GM21447 (cell line): ENCODE results near the gene RYR3.

ENCODE experiments used
- ATAC-seq: cut with Tn5 transposase; IDR thresholded peaks from one replicate; pipeline ENCODE4 v1.9.1; 2021; ENCODE audit not compliant: unreplicated experiment

RYR3 gene

GRCh38 chr15:33500432-33501195 lies 189.8 kb downstream of the RYR3 start:
- no peak for ATAC-seq

GRCh38 chr15:33503681-33504080 lies 192.9 kb downstream of the RYR3 start:
- ATAC-seq, result no peak

- no peak for ATAC-seq
Observed at GRCh38 chr15:33506781-33507296, 196.1 kb downstream of the RYR3 start.

- ATAC-seq, result no peak
Observed at GRCh38 chr15:33508703-33509102, 197.9 kb downstream of the RYR3 start.

DNA sequence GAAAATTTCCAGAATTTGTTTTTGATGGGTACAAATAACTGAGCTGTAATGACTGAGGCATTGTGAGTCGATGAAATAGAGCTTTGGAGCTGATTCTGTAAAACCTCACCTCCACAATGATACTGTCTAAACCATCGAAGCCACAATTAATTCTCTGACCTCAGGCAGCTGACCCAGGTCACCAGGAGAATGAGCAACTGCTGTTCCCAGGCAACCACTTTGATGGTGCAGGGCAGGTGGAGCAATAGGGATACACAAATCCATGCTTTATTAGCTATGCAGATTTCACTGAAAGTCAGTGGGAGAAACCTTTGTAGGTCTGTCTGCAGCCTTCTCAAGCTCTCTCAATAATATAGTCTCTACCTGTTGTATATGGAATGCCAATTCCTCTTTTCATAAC lies 204.4 kb downstream of the RYR3 start:
- no peak for ATAC-seq

DNA sequence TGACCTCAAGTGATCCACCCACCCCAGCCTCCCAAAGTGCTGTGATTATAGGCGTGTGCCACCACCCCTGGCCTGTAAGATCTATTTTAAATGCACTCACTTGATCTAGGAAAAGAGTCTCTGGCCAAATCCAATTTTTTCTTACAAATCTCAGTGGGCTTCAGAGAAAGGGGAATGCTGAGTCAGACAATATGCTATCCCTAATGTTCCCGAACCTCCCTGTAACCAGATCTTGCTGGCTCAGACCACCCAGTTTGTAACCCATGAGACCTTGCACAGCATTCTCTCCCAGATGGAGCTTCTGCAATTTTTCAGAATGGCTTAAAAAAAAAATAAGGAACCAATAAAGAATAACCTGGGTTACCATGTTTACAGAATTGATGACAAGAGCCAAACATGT lies 205.8 kb downstream of the RYR3 start:
- ATAC-seq, result no peak

GRCh38 chr15:33517944-33518343 lies 207.2 kb downstream of the RYR3 start:
- no peak for ATAC-seq

DNA sequence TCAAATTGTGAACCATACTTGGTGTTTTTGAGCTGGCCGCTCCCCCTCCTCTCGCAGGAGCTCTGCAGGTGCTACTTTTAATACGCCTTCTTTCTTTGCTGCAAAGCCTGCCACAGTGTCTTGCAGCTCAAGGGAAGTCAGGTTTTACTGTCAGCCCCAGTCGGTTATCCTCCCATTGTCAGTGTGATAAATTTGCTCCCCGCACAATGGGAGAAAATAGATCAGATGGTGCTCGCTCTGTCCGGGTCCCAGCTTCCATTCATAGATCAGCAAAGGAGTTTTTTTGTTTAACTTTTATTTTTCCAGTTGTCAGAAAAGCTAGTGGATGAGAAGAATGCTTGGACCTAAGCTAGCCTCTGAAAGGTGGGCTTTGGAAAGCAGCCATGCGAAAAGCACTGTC lies 207.7 kb downstream of the RYR3 start:
- ATAC-seq, result no peak

DNA sequence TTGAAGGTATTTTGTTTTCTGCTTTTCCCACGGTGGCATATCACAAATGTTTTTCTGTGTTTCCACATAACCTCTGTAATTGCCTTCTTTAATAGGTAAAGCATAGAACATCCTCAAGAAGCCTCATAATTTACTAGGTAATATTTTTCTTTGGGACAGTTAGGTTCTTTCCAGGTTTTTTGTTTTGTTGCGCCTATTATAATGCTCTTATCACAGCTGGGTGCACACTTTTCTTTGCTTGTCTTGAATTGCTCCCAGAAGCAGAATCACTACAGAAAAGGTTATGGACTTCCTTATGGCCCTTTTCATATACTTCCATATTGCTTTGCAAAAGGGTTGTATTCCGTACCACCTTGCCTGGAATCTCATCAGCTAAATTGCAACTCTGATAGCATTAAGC lies 213.5 kb downstream of the RYR3 start:
- ATAC-seq, result no peak

DNA sequence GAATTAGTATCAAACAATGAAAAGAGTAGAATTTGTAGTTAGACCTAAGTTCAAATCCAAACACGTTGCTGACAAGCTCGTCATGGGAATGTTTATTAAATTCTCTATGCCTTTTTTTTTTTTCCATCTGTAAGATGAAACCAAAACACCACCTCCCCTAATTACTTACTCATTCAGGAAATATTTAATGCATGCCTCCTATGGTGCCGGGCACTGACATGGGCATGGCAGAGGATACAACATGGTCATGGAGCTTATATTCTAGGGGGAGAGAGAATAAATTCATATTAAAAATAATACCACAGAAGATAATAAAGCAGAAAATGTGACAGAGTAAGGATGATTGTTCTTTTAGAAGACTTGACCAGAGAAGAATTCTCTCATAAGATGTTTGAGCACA lies 215.8 kb downstream of the RYR3 start:
- ATAC-seq, result no peak

- ATAC-seq, result no peak
Observed at GRCh38 chr15:33533197-33533596, 222.4 kb downstream of the RYR3 start.

DNA sequence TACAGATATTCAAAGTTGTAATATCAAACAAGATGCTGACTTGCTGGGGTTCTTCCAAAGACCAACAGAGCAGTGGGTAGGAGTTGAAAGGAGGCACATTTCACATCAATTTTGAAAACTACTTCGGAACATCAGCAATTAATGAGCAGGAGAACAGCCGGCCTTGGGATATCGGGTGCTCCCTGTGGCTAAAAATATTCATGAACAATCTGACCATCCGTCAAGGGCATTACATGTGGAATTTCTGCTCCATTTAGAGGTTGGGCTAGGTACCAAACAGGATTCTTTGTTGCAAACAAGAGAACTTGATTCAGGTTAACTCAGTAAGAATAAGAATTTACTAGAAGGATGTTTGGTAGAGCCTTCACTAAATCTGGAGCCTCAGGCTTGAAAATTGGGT lies 223.9 kb downstream of the RYR3 start:
- no peak for ATAC-seq

DNA sequence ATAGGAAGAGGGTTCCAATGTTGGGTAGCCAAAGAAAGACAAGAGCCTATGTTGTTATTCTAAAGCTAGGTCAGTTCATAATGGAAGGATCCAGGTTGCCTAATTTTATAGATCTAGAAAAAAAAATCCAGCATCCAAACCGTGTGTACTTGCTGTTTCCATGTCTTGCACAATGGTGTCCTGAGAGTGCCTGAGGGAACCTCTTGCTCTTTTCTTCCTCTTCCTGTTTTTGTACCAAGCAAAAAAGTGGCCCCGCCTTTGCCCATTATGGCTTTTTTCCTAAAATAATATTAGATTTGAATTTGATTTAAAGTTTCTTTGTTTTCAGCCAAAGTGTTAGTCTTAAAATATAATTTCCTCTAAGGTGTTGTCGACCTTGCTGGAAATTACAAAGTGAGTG lies 224.4 kb downstream of the RYR3 start:
- no peak for ATAC-seq

GRCh38 chr15:33539825-33540573 lies 229.2 kb downstream of the RYR3 start:
- ATAC-seq, result no peak

- ATAC-seq, result no peak
Observed at GRCh38 chr15:33543957-33544356, 233.2 kb downstream of the RYR3 start.

DNA sequence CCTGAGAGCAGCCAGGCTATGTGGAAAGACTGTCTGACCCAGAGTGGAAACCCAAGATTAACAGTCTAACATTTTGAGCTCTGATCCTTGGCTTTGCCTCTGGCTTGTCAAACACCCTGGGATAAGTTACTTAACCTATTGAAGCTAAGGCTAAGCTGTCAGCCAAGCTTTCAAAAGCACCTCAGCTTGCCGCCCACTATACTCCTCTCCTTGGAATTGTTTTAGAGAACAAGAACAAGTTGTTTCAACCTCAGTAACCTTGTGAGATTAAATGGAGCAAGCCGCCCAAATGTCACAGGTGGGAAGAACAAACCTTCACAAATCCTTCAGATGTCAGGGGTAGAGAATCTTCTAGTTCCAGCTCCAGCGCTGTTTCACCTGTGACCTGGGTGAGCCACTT lies 235.1 kb downstream of the RYR3 start:
- ATAC-seq, result no peak

DNA sequence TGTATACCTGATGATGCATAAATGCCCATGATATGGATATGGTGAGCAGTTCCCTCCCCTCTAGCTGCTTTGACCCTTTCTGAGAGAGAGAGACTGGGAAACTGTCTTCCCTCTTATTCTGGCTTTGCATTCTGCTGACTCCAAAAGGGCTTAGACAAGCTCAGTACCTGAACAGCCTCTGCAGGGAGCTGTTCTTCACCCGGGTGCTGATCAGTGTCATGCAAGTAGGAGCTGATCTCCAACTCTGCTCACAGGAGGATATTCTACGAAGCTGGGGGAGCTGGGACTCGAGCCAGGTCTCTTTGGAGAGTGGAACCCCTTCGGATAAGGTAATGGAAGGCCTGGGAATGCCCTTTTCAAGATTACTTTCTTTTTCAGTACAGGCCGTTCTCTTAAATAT lies 237.1 kb downstream of the RYR3 start:
- ATAC-seq, result no peak

DNA sequence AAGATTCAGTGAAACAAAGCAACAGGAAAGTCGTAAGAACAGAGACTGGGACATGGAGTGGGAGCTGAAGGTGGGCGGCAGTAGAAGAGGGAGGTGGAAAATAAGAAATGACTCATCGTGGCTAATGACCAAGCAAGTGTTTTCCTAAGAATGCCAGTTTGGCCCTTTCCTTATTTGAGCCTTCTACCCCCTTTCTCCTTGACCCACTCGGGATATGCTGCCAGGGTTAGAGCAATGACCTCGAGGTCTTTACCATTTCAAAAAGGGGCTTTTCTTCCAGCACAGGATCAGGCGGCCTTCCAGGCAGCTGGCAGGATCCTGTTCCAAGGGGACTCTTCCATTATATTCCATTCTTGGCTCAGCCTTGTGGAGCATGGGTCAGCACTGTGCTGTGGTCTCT lies 241.1 kb downstream of the RYR3 start:
- no peak for ATAC-seq

DNA sequence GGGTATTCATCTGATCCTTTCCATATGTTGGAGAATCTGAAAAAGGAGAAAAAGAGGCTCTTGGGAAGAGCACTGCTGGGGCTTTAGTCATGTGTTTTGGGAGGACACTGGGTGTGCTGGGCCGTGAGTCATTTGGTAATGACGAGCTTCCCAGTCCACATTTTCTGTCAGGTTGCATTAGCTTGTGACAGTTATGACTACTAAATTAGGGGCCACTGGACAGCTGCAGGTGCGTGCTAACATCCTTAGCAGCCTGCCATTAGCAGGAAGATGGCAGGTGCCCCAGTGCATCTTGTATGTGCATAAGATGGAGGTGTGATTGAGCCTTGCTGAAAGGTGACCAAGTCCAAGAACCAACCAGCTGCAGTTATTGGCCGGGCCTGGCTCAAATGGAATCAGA lies 242.4 kb downstream of the RYR3 start:
- no peak for ATAC-seq

DNA sequence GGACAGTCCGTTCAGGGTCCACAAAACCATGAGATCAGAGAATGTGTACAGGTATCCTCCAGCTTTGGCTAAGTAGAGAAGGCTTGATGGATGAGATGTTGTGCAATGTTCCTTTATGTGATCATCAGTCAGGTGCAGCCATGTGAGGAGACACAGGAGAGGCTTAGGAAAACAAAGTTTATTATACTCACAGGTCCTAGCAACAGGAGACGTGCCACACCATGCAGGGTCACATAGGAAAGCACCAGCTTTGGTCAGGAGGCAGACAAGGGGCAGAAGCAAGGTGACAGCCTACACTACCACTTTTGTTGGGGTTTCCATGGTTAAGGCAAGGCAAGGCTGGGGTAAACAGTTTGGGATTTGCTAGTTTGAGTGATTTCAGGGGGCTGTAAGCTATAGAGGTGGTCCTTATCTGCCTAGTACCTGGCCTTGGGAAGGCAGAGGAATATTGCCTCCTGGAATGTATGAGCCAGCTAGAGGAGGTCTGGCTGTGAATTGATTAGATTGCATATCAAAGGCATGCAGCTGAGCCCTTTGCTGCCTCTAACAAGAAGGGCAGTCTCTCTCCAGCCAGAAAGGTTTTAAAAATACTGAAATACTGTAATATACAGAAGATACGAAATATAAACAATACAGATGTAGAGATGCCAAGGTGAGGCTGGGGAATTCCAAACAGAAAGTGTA lies 248.6 kb downstream of the RYR3 start:
- ATAC-seq, result no peak

GRCh38 chr15:33561407-33561806 lies 250.6 kb downstream of the RYR3 start:
- ATAC-seq, result no peak

DNA sequence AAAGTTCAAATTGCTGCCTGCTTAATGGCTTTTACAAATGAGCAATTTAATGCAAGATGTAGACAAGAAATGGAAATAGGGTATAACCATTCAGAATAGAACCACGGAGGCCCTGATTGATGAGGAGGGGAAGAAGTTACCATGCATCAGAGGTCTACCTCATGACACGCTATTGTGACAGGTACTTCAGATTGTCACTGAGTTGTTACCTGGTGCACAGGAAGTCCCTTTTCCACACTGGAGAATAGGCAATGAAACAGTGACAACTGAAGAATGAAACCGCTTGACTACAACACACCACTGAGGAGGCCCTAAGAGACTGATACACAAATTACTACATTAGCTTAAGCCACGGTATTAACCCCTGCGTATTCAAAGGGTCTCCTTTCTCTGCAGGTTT lies 251.2 kb downstream of the RYR3 start:
- no peak for ATAC-seq
